ENCODE data around the gene GRK5. TPM values are rescaled to one million over a fixed set of nuclear protein-coding genes. Genes with fewer than 3 reads are reported as not detected.
"Not testable (repeated sequence)": the region's sequence is repeated elsewhere in the genome, so short reads cannot be mapped to it uniquely, and the experiment has no call there.

Gene GRK5
- total RNA-seq, 1 donor from 2014 or later, result 163 TPM

DNA sequence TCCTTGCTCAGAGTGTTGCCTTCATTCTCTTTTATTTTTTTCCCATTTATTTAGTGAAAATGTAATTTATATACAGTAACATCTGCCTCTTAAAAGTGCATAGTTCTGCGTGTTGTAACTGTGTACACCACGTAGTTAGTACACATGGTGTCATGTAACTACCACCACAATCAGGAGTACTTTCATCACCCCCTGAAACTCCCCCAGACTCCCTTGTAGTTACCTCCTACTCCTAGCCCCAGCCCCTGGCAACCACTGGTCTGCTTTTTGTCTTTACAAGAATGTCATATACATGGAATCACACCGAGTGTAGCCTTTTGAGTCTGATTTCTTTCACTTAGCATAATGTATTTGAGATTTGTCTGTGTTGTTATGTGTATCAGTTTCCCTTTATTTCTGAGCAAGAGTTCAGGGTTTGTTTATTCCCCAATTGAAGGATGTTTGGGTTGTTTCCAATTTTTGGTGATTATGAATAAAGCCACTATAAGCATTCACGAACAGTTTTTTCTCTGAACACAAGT is 50.6 kb downstream of the GRK5 start:
- peaks cover 43% of the 10 kb centered on the region for H3K4me1 Mint-ChIP-seq (ENCODE audit: unreplicated experiment)
- no peak for TF ChIP-seq CTCF (IDR thresholded peaks at IDR 0.05; ENCODE audit: unreplicated experiment)
- H3K9me3 Mint-ChIP-seq (ENCODE audit: unreplicated experiment), result no peaks in the 10 kb centered on the region
- H3K27ac Mint-ChIP-seq (ENCODE audit: unreplicated experiment), result peak overlapping the region; percentile 91
- no peak overlapping the region for H3K4me3 Mint-ChIP-seq (ENCODE audit: unreplicated experiment)
- peaks cover 13% of the 10 kb centered on the region for H3K27me3 Mint-ChIP-seq (ENCODE audit: unreplicated experiment)
- no peak for DNase-seq (ENCODE audit: low spot score)
- peaks cover 34% of the 10 kb centered on the region for H3K36me3 Mint-ChIP-seq (ENCODE audit: low read depth, unreplicated experiment)

GRCh38 chr10:119259345-119259744 is 52.0 kb downstream of the GRK5 start:
- H3K27me3 Mint-ChIP-seq (ENCODE audit: unreplicated experiment), result peaks cover 15% of the 10 kb centered on the region
- H3K27ac Mint-ChIP-seq (ENCODE audit: unreplicated experiment), result peak overlapping the region; percentile 70
- no peaks in the 10 kb centered on the region for H3K9me3 Mint-ChIP-seq (ENCODE audit: unreplicated experiment)
- TF ChIP-seq CTCF (IDR thresholded peaks at IDR 0.05; ENCODE audit: unreplicated experiment), result no peak
- no peak for DNase-seq (ENCODE audit: low spot score)
- peaks cover 41% of the 10 kb centered on the region for H3K4me1 Mint-ChIP-seq (ENCODE audit: unreplicated experiment)
- H3K4me3 Mint-ChIP-seq (ENCODE audit: unreplicated experiment), result peak overlapping the region; percentile 32
- peaks cover 41% of the 10 kb centered on the region for H3K36me3 Mint-ChIP-seq (ENCODE audit: low read depth, unreplicated experiment)

- not testable (repeated sequence) for H3K27ac Mint-ChIP-seq (ENCODE audit: unreplicated experiment); H3K4me3 Mint-ChIP-seq (ENCODE audit: unreplicated experiment); DNase-seq (ENCODE audit: low spot score); H3K9me3 Mint-ChIP-seq (ENCODE audit: unreplicated experiment)
- peaks cover 47% of the 10 kb centered on the region for H3K4me1 Mint-ChIP-seq (ENCODE audit: unreplicated experiment)
- H3K36me3 Mint-ChIP-seq (ENCODE audit: low read depth, unreplicated experiment), result peaks cover 48% of the 10 kb centered on the region
- peaks cover 19% of the 10 kb centered on the region for H3K27me3 Mint-ChIP-seq (ENCODE audit: unreplicated experiment)
These were observed 53.6 kb downstream of the GRK5 start for GRCh38 chr10:119261016-119261415.

DNA sequence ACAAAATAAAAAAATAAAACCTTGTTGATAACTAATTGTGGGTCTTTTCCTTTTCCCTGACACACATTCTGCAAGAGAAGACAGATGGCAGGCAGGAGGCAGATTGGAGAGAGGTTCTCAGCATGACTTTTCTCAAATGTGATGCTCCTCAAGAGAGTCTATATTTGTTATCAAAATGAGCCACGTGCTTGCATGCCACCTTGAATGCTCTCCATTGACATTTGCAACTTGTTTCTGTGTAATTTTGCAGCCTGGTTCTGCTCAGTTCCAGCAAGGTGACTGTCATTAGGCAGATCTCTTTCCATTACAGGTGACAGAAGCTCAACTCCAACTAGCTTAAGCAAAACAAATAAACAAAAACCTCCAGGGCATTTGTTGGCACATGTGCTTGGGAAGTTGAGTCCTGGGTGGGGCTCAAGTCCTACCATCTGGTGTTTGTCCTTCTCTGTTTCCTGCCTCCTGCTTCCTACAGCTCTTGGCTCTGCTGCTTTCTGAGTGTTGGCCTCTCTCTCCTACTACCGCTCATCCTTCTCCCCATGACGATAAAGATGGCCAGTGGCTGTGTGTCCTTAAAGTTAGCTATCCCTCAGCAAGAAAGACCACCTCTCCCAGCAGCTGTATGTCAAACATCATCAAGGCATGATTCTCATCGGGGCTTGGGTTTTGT is 56.7 kb downstream of the GRK5 start:
- H3K4me1 Mint-ChIP-seq (ENCODE audit: unreplicated experiment), result peaks cover 55% of the 10 kb centered on the region
- no peaks in the 10 kb centered on the region for H3K9me3 Mint-ChIP-seq (ENCODE audit: unreplicated experiment)
- peak overlapping the region; percentile 78 for H3K27ac Mint-ChIP-seq (ENCODE audit: unreplicated experiment)
- DNase-seq (ENCODE audit: low spot score), result no peak
- H3K27me3 Mint-ChIP-seq (ENCODE audit: unreplicated experiment), result peaks cover 18% of the 10 kb centered on the region
- peak overlapping the region; percentile 13 for H3K4me3 Mint-ChIP-seq (ENCODE audit: unreplicated experiment)
- TF ChIP-seq CTCF (IDR thresholded peaks at IDR 0.05; ENCODE audit: unreplicated experiment), result no peak
- H3K36me3 Mint-ChIP-seq (ENCODE audit: low read depth, unreplicated experiment), result peaks cover 40% of the 10 kb centered on the region

DNA sequence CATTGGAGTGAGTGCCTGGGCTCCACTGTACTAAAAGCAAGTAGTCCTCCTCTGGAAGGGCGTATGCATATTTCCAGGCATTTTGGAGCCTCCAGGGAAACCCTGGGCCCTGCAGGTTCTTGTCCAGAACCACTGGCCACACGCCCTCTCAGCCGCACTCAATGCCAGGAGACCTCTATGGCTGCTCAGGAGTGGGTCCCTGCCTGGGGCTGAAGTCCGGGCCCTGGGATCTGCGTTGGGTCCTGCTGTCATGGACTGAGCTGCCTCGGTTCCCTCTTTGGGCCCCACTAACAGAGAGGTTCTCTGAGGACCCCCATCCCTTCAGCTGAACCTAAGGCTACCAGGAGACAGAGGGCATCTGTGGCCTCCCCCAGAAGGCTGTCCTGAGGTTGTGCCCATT is 58.3 kb downstream of the GRK5 start:
- Mint-ChIP-seq H3K27me3 (ENCODE audit: unreplicated experiment) (peaks cover 17% of the 10 kb centered on the region), H3K4me1 (ENCODE audit: unreplicated experiment) (peaks cover 64% of the 10 kb centered on the region), H3K4me3 (ENCODE audit: unreplicated experiment) (peak overlapping the region; percentile 56), H3K9me3 (ENCODE audit: unreplicated experiment) (no peaks in the 10 kb centered on the region), H3K36me3 (ENCODE audit: low read depth, unreplicated experiment) (peaks cover 36% of the 10 kb centered on the region), H3K27ac (ENCODE audit: unreplicated experiment) (peak overlapping the region; percentile 30)
- TF ChIP-seq CTCF (IDR thresholded peaks at IDR 0.05; ENCODE audit: unreplicated experiment), result no peak
- DNase-seq (ENCODE audit: low spot score), result no peak

All from endothelial cell (in vitro differentiated cells).